K562 (cell line): ENCODE measurements around the gene THYN1.

Experiments
- BHLHE40 ChIP-seq: IDR thresholded peaks from 2 replicates; pipeline ENCODE4 v1.6.1; 2011; ENCODE audit warnings: low read length, improper control_type of control experiment
- CHD2 ChIP-seq: IDR thresholded peaks from 2 replicates; pipeline ENCODE4 v1.6.1; 2011; ENCODE audit warnings: low read depth, low read length
- EZH2 ChIP-seq: IDR thresholded peaks from 2 replicates; pipeline ENCODE4 v1.6.1; 2012; ENCODE audit warnings: low read depth, mild to moderate bottlenecking, inconsistent platforms, low read length, borderline replicate concordance
- TAF9B ChIP-seq: fragments of 450-650 bp; IDR thresholded peaks from 2 replicates; pipeline ENCODE4 v1.6.1; 2018; ENCODE audit warnings: mild to moderate bottlenecking; ENCODE audit not compliant: partially characterized antibody
- TF ChIP-seq, protein P1 (sequence below): fragments of 200-400 bp; formaldehyde crosslinking; IDR thresholded peaks from 2 replicates; pipeline ENCODE4 v1.6.1; 2017; ENCODE audit warnings: mild to moderate bottlenecking, low read depth, low read length, moderate library complexity
- TF ChIP-seq, protein P2 (sequence below), 3 experiments: IDR thresholded peaks in 2 of 3; conservative IDR thresholded peaks in 1 of 3; 2 replicates each; pipeline ENCODE4 v1.5.1; 2011 to 2012; ENCODE audit warnings: low read length in 3 of 3, mild to moderate bottlenecking in 3 of 3, control low read depth in 2 of 3, improper control_type of control experiment in 1 of 3, inconsistent platforms in 1 of 3, low read depth in 1 of 3, mixed read lengths in 1 of 3, moderate library complexity in 1 of 3; ENCODE audit not compliant: insufficient read depth in 2 of 3

DNA sequence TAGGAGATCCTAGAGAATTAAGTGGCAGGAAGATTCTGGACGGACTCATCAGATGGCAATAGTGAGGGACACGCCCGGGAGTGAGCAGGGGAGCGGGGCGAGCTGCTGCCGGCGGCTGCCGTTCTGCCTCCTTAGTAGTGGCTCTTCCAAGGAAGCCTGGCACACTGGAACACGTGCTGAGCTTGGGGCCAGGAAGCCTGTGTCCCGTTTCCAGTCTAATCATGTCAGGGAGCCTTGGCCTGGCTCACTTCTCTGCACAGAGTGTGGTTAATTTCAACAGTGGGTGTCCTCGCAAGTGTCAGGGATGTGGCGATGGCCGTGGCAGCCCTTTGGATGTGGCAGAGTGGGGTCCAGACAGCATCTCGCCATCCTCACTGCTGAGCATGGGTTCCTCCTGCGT lies 39.5 kb upstream of the THYN1 start:
- TF ChIP-seq BHLHE40 (no peak), TAF9B (no peak), EZH2 (no peak), CHD2 (no peak)
- TF ChIP-seq, protein P1, sequence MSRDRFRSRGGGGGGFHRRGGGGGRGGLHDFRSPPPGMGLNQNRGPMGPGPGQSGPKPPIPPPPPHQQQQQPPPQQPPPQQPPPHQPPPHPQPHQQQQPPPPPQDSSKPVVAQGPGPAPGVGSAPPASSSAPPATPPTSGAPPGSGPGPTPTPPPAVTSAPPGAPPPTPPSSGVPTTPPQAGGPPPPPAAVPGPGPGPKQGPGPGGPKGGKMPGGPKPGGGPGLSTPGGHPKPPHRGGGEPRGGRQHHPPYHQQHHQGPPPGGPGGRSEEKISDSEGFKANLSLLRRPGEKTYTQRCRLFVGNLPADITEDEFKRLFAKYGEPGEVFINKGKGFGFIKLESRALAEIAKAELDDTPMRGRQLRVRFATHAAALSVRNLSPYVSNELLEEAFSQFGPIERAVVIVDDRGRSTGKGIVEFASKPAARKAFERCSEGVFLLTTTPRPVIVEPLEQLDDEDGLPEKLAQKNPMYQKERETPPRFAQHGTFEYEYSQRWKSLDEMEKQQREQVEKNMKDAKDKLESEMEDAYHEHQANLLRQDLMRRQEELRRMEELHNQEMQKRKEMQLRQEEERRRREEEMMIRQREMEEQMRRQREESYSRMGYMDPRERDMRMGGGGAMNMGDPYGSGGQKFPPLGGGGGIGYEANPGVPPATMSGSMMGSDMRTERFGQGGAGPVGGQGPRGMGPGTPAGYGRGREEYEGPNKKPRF, result no peak
- TF ChIP-seq, protein P2, sequence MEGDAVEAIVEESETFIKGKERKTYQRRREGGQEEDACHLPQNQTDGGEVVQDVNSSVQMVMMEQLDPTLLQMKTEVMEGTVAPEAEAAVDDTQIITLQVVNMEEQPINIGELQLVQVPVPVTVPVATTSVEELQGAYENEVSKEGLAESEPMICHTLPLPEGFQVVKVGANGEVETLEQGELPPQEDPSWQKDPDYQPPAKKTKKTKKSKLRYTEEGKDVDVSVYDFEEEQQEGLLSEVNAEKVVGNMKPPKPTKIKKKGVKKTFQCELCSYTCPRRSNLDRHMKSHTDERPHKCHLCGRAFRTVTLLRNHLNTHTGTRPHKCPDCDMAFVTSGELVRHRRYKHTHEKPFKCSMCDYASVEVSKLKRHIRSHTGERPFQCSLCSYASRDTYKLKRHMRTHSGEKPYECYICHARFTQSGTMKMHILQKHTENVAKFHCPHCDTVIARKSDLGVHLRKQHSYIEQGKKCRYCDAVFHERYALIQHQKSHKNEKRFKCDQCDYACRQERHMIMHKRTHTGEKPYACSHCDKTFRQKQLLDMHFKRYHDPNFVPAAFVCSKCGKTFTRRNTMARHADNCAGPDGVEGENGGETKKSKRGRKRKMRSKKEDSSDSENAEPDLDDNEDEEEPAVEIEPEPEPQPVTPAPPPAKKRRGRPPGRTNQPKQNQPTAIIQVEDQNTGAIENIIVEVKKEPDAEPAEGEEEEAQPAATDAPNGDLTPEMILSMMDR (IDR thresholded peaks at IDR 0.05 in 2 of 3, conservative IDR thresholded peaks at IDR 0.05 in 1 of 3; ENCODE audit: insufficient read depth in 2 of 3, low read depth in 1 of 3, low read length in 3 of 3), result no peak
